Activated T-helper 2 cell treated with anti-CD3 and anti-CD28 coated beads, Interferon-gamma antibody, Interleukin-2, Interleukin-4, amounts not matched to agents 10 μg/mL and 5 μg/mL and 100 μg/mL, durations not matched to agents 14 hours and 24 hours and 36 hours (primary cell): ENCODE results near the gene PARVA. TPM values are rescaled to one million over a fixed set of nuclear protein-coding genes. Genes with fewer than 3 reads are reported as not detected.

Experiments
- DNase-seq: peaks from one replicate; pipeline ENCODE4 v3.0.0; 2021; ENCODE audit warnings: low spot score
- H3K27ac Mint-ChIP-seq: one replicate; pipeline ENCODE4 v1.8.0; 2021; ENCODE audit warnings: mixed read lengths
- H3K27me3 Mint-ChIP-seq: one replicate; pipeline ENCODE4 v1.8.0; 2021; ENCODE audit warnings: low read depth, mixed read lengths
- H3K36me3 Mint-ChIP-seq: one replicate; pipeline ENCODE4 v1.8.0; 2021; ENCODE audit warnings: low read depth, mixed read lengths
- H3K4me1 Mint-ChIP-seq: one replicate; pipeline ENCODE4 v1.8.0; 2021; ENCODE audit warnings: low read depth, mixed read lengths
- H3K4me3 Mint-ChIP-seq: one replicate; pipeline ENCODE4 v1.8.0; 2021; ENCODE audit warnings: low read depth, mild to moderate bottlenecking, moderate library complexity, mixed read lengths
- H3K9me3 Mint-ChIP-seq: one replicate; pipeline ENCODE4 v1.8.0; 2021; ENCODE audit warnings: mixed read lengths
- intact Hi-C: fragments of 100-400 bp; cut with micrococcal nuclease; formaldehyde crosslinking; loops from one replicate; pipeline ENCODE4 v1.15.1; 2023
- total RNA-seq: library from RNA; stranded (reverse); gene quantifications from 2 replicates; pipeline ENCODE4 v1.2.3, GENCODE V29; 2022

PARVA gene
- total RNA-seq, 1 donor from 2014 or later = not detected

DNA sequence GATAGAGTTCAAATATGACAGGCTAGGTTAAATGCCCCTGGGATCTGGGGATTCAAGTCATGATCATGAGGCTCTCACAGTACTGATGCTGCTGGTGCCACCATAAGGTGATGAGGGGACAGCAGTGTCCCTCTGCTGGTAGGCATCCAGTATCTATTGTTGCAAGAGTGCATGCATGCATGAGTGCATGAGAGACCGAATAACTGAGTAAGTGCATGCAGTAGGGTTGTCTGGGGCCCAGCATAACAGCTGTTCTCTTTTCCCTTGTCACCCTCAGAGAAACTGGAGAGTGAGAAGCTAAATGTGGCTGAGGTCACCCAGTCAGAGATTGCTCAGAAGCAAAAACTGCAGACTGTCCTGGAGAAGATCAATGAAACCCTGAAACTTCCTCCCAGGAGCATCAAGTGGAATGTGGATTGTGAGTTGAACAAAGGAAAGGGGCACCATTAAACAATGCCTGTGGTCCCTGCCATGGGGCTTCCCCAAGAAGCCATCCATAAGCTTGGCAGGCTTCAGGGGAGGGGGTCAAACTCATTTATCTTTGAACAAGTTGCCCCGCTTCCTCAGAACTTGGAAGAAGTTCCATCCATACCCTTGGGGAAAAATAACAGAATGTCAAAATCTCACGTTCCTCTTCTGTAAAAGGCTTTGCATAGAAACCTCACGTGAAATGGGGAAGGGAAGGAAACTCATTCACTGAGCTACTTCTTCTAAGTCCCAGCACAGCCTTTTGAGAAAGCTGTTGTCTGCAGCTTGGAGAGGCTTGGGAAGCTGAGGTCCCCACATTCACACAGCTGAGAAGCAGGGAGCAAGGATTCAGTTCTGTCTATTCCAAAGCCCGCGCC, 119.0 kb downstream of the PARVA start:
- Mint-ChIP-seq H3K4me3 (no peak overlapping the region), H3K27ac (no peak overlapping the region), H3K36me3 (no peaks in the 10 kb centered on the region), H3K4me1 (no peaks in the 10 kb centered on the region), H3K27me3 (peaks cover 9% of the 10 kb centered on the region), H3K9me3 (no peaks in the 10 kb centered on the region)
- DNase-seq = no peak
- intact Hi-C loops = no loop called here

DNA sequence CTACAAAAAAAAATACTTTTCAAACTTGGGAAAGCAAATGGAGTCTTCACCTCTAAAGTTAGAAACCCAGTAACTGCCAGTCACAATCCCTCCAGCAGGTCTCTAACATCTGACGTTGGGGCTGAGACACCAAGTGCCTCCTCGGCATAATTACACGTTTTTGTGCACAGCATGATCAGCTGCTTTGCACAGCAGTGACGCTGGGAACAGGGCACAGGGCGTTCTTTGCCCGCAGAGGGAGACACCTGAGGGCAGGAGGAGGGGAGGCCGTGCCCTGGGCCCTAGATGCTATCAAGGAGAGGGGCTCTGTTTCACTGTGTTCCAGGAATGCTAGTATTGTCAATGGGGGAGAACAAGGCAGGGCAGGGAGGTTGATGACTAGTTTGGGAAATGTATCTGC, 120.1 kb downstream of the PARVA start:
- Mint-ChIP-seq H3K4me1 (no peaks in the 10 kb centered on the region), H3K36me3 (no peaks in the 10 kb centered on the region), H3K9me3 (no peaks in the 10 kb centered on the region)

GRCh38 chr11:12499071-12499470, 121.7 kb downstream of the PARVA start:
- Mint-ChIP-seq H3K27me3 (peaks cover 6% of the 10 kb centered on the region), H3K36me3 (no peaks in the 10 kb centered on the region), H3K4me3 (no peak overlapping the region), H3K27ac (no peak overlapping the region), H3K9me3 (no peaks in the 10 kb centered on the region), H3K4me1 (no peaks in the 10 kb centered on the region)
- DNase-seq = no peak
- intact Hi-C loops = no loop called here

More for the DNA sequence above, 120.1 kb downstream of the PARVA start:
- Mint-ChIP-seq H3K27me3 (peaks cover 9% of the 10 kb centered on the region), H3K4me3 (no peak overlapping the region), H3K27ac (no peak overlapping the region)
- intact Hi-C loops = no loop called here
- no peak for DNase-seq

DNA sequence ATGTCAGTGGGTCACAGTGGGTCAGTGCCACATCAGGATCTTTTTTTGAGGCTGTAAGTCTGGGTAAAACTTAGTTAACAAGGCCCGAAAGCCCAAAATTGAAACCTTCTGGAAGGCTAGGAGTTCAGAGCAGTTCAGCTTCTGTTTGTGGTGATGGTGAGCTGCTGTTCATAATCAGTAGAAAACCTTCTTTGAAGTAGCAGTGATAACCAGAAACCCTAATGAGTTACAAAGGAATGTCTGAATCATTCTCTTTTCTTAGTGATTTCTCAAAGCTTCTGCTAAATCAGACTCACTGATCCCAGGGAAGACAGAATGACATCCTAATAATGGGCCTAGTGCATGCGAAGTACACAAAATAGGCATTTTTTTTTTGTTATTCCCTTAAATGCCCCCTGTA, 124.7 kb downstream of the PARVA start:
- DNase-seq = no peak
- Mint-ChIP-seq H3K36me3 (no peaks in the 10 kb centered on the region), H3K27ac (no peak overlapping the region), H3K4me3 (no peak overlapping the region), H3K4me1 (no peaks in the 10 kb centered on the region), H3K27me3 (no peaks in the 10 kb centered on the region), H3K9me3 (no peaks in the 10 kb centered on the region)
- intact Hi-C loops = no loop called here

DNA sequence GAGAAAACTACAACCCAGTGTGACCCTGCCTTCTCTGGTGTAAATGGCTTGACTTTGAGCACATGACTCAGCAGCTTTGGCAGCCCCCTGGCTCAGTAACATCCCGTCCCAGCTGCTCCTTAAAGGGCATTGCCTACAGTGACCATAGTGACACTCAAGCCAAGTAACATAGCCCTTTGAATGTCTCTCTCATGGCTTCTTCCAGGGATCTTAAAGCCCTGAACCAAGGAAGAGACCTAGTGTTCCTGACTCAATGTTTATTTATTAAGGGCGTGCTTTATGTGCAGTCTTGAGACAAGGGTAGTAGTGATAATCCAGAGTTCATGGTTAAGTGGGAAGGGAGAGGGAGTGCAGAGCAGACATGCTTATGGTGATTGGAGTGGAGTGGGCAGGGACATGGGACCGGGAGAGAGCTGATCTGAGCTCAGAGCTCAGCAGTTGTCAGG, 125.7 kb downstream of the PARVA start:
- Mint-ChIP-seq H3K36me3 (no peaks in the 10 kb centered on the region), H3K27me3 (peaks cover 5% of the 10 kb centered on the region), H3K9me3 (no peaks in the 10 kb centered on the region), H3K4me3 (no peak overlapping the region), H3K4me1 (no peaks in the 10 kb centered on the region), H3K27ac (no peak overlapping the region)
- no peak for DNase-seq
- intact Hi-C loops = no loop called here

DNA sequence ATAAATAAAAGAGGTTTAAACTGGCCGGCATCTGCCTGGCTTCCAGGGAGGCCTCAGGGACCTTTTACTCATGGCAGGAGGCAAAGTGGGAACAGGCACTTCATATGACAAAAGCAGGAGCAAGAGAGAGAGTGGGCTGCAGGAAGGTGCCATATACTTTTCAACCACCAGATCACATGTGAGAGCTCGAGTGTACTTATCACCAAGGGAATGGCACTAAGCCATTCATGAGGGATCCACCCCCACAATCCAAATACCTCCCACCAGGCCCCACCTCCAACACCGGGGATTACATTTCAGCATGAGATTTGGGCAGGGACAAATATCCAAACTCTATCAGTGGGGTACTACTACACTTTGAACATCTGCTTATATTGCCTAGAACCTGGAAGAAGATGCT, 126.5 kb downstream of the PARVA start:
- Mint-ChIP-seq H3K36me3 (no peaks in the 10 kb centered on the region), H3K4me3 (no peak overlapping the region), H3K27ac (no peak overlapping the region), H3K27me3 (peaks cover 5% of the 10 kb centered on the region), H3K4me1 (no peaks in the 10 kb centered on the region), H3K9me3 (no peaks in the 10 kb centered on the region)
- DNase-seq = no peak
- intact Hi-C loops = no loop called here

GRCh38 chr11:12505183-12505582, 127.8 kb downstream of the PARVA start:
- H3K9me3 Mint-ChIP-seq = no peaks in the 10 kb centered on the region
- no peak for DNase-seq
- H3K4me3 Mint-ChIP-seq = no peak overlapping the region
- H3K36me3 Mint-ChIP-seq = no peaks in the 10 kb centered on the region
- peaks cover 5% of the 10 kb centered on the region for H3K27me3 Mint-ChIP-seq
- intact Hi-C loops = no loop called here
- H3K4me1 Mint-ChIP-seq = no peaks in the 10 kb centered on the region
- no peak overlapping the region for H3K27ac Mint-ChIP-seq

DNA sequence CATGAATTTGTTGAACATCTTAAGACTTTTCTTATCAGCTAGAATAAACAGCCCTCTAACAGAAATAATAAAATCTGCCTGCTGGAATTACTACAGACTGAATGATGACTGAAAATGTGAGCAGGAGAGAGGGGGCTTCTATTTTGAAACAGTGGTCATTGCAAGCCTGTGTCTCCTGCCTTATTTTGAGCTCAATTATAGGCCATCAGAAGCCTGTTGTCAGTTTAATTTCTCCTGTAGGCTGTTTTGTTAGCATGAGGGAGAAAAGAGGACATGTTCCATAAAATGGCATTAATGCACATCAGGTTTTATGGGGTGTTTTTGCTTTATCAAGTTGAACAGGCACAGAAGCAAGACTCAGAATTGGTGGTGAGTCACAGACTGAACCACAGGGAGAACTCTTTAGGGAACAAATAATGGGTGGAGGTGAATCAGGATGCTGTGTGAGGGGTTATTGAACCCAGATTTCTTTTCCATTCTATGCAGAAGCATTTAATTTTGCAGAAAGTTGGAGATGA, 129.1 kb downstream of the PARVA start:
- Mint-ChIP-seq H3K4me1 (no peaks in the 10 kb centered on the region), H3K27me3 (peaks cover 7% of the 10 kb centered on the region), H3K36me3 (no peaks in the 10 kb centered on the region), H3K9me3 (no peaks in the 10 kb centered on the region), H3K27ac (no peak overlapping the region), H3K4me3 (no peak overlapping the region)
- DNase-seq = no peak
- intact Hi-C loops = no loop called here

DNA sequence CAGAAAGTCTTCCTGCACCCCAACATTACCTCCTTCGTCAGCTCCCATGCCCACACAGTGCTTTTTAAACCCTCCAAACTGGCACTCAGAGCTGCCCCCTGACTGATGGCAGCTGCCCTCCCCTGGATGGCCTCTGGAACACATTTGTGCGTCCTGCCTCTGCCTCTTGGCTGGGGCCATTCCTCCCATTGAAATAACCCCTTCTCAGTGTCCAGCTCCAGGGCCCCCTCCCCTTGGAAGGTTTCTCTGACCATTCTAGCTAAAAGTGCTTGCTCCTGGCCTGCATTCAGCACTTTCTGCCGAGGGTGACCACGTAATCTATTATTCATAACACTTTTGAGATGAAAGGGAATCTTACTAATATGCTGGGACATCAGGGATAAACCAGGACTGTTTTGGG, 130.0 kb downstream of the PARVA start:
- intact Hi-C loops = no loop called here
- H3K4me3 Mint-ChIP-seq = no peak overlapping the region
- H3K27ac Mint-ChIP-seq = no peak overlapping the region
- no peaks in the 10 kb centered on the region for H3K9me3 Mint-ChIP-seq
- H3K36me3 Mint-ChIP-seq = no peaks in the 10 kb centered on the region
- DNase-seq = no peak
- H3K27me3 Mint-ChIP-seq = peaks cover 7% of the 10 kb centered on the region
- no peaks in the 10 kb centered on the region for H3K4me1 Mint-ChIP-seq

GRCh38 chr11:12508151-12508751, 130.9 kb downstream of the PARVA start:
- Mint-ChIP-seq H3K4me3 (no peak overlapping the region), H3K27ac (no peak overlapping the region)
- intact Hi-C loops = no loop called here

DNA sequence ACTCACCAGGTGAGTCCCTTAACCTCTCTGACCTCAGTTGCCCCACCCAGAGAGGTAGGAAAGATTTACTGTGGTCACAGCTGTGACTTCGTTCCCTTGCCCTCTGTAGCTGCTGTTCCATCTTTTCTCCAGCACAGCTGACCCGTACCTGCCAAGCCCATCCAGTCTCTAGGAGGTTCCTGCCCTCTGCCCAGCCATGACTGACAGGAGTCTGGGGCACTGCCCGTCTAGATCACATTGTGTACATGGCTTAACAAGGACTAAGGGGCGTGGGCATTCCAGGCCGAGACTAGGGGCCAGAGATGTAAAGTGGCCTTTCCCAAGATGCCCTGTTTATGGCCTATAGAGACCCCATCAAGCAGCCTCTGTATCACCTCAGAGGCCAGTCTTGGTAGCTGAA, 132.0 kb downstream of the PARVA start:
- intact Hi-C loops = no loop called here
- Mint-ChIP-seq H3K9me3 (no peaks in the 10 kb centered on the region), H3K27me3 (peaks cover 7% of the 10 kb centered on the region), H3K4me3 (no peak overlapping the region), H3K4me1 (no peaks in the 10 kb centered on the region), H3K36me3 (no peaks in the 10 kb centered on the region), H3K27ac (no peak overlapping the region)
- DNase-seq = no peak

More at GRCh38 chr11:12508151-12508751, 130.9 kb downstream of the PARVA start:
- Mint-ChIP-seq H3K36me3 (no peaks in the 10 kb centered on the region), H3K9me3 (no peaks in the 10 kb centered on the region), H3K4me1 (no peaks in the 10 kb centered on the region), H3K27me3 (peaks cover 7% of the 10 kb centered on the region)
- no peak for DNase-seq

- Mint-ChIP-seq H3K36me3 (no peaks in the 10 kb centered on the region), H3K27ac (no peak overlapping the region), H3K27me3 (peaks cover 7% of the 10 kb centered on the region), H3K4me1 (no peaks in the 10 kb centered on the region), H3K9me3 (no peaks in the 10 kb centered on the region), H3K4me3 (no peak overlapping the region)
- DNase-seq = no peak
- intact Hi-C loops = no loop called here
These were observed 134.8 kb downstream of the PARVA start for GRCh38 chr11:12512132-12512531.

- H3K4me1 Mint-ChIP-seq = no peaks in the 10 kb centered on the region
- H3K36me3 Mint-ChIP-seq = no peaks in the 10 kb centered on the region
- no peaks in the 10 kb centered on the region for H3K9me3 Mint-ChIP-seq
These were observed 135.5 kb downstream of the PARVA start for GRCh38 chr11:12512826-12513395.

More at GRCh38 chr11:12512826-12513395, 135.5 kb downstream of the PARVA start:
- Mint-ChIP-seq H3K27me3 (peaks cover 2% of the 10 kb centered on the region), H3K4me3 (no peak overlapping the region), H3K27ac (no peak overlapping the region)
- no peak for DNase-seq
- intact Hi-C loops = no loop called here
